Keratinocyte (primary cell): Measurements from ENCODE around the gene HESX1.

Source experiments
- CTCF ChIP-seq, 3 experiments: IDR thresholded peaks in 1 of 3; conservative IDR thresholded peaks in 1 of 3; optimal IDR thresholded peaks in 1 of 3; 2 replicates in 2 of 3; 3 replicates in 1 of 3; pipeline versions ENCODE3 to v1.5.1; 2011; ENCODE audit warnings: low read length in 3 of 3, mild to moderate bottlenecking in 3 of 3, moderate library complexity in 2 of 3, control low read depth in 1 of 3, inconsistent platforms in 1 of 3; ENCODE audit not compliant: insufficient read depth in 2 of 3; ENCODE audit errors: extremely low read depth in 1 of 3
- EZH2 ChIP-seq: IDR thresholded peaks from one replicate; pipeline ENCODE4 v1.6.1; 2012; ENCODE audit warnings: inconsistent platforms, mild to moderate bottlenecking, low read length, moderate library complexity

GRCh38 chr3:57161915-57162314 is 37.9 kb downstream of the HESX1 start:
- TF ChIP-seq CTCF (optimal IDR thresholded peaks at IDR 0.05 in 1 of 3, IDR thresholded peaks at IDR 0.05 in 1 of 3, conservative IDR thresholded peaks at IDR 0.05 in 1 of 3; ENCODE audit: extremely low read depth in 1 of 3, insufficient read depth in 2 of 3, low read length in 3 of 3) (no peak), EZH2 (no peak)
